GM18519 (cell line): Measurements from ENCODE around the gene SRPX.

ENCODE experiments used
- ATAC-seq: cut with Tn5 transposase; IDR thresholded peaks from one replicate; pipeline ENCODE4 v1.9.1; 2021; ENCODE audit warnings: mild to moderate bottlenecking, moderate library complexity; ENCODE audit not compliant: unreplicated experiment, low FRiP score

SRPX gene

GRCh38 chrX:38099688-38100087 lies 121.0 kb downstream of the SRPX start:
- ATAC-seq, result no peak
